Activated T-cell treated with anti-CD3 and anti-CD28 coated beads, Interleukin-2, amount 50 U/mL, for 48 hours (primary cell): ENCODE measurements around the gene DARS2.
A peak's percentile ranks its signal among the peaks of the same experiment; 100 is the strongest.
"Not testable (repeated sequence)": the region's sequence is repeated elsewhere in the genome, so short reads cannot be mapped to it uniquely, and the experiment has no call there.

Experiments
- DNase-seq, 2 experiments: peaks; one replicate each; pipeline ENCODE4 v3.0.0-alpha.2; 2020

The DARS2 gene

GRCh38 chr1:173862769-173863223 is 38.3 kb downstream of the DARS2 start:
- DNase-seq = peak in 1 of 2 experiments; percentile 52

DNA sequence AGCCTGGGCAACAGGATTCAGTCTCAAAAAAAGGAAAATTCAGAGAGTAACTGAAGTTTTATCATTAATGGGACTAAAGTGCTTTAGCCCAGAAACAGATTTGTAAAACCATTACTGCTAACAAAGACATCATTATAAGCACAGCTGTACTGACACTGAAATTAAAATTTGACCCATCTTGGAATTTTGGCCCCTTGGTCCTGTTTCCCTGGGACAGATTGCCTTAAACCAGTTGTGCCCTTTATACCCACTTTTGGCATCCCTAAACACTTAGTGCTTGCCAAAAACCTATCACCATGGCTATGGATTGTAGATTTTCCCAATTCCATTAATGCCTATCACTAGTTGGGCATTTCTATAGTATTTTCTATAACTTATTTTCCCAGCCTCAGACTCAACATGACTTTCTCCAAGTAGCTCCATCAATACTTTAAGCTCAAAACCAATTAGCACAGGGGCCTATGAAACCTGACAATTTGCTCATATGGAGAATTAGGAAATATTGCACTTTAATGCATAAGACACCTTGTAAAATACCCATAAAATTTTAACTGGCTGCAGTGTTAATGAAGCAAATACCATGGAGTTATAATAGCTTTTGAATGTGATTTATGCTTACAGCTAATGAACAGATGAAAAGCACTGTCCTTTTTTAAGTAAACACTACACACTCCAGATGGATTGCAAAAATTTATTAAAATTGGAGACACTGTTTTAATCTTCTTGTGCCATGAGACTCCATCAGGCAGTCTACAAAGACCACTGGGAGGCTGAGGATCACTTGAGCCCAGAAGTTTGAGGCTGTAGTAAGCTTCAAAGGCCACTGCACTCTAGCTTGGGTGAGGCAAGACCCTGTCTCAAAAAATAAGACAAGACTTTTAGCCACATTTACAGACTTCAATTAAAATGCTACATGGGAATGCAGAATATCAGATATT is 39.0 kb downstream of the DARS2 start:
- DNase-seq = no peak

- DNase-seq = no peak
Observed at GRCh38 chr1:173864179-173864867, 39.9 kb downstream of the DARS2 start.

DNA sequence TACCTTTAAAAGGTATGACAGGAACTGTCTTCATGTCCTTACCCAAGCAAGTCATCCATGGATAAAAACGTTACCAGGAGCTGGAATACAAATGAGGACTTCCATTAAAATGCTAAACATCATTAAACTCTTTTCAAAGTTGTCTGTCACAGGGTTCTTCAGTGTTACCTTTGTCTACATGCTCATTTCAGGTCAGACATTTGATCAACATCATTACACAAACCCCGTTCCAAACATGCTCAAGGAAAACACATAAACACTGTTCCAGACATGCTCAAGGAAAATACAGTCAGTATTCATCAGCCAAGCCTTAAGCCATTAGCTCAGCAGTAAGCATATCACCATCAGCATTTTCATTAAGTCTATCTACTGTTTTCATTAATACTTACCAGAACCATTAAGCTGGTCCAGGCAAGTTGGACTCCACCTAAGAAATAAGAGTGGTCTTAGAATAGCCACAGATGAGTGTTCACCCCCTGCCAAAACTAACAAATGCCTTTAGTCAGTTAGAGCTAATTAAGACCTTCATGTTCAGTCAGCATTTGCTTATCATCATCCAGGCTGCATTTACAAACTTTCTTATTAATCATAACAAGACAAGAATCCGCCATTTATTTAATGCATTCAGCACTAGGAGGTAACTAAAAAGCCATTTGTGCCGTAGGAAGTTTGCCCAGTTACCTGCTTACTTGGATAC is 41.1 kb downstream of the DARS2 start:
- DNase-seq = no peak

DNA sequence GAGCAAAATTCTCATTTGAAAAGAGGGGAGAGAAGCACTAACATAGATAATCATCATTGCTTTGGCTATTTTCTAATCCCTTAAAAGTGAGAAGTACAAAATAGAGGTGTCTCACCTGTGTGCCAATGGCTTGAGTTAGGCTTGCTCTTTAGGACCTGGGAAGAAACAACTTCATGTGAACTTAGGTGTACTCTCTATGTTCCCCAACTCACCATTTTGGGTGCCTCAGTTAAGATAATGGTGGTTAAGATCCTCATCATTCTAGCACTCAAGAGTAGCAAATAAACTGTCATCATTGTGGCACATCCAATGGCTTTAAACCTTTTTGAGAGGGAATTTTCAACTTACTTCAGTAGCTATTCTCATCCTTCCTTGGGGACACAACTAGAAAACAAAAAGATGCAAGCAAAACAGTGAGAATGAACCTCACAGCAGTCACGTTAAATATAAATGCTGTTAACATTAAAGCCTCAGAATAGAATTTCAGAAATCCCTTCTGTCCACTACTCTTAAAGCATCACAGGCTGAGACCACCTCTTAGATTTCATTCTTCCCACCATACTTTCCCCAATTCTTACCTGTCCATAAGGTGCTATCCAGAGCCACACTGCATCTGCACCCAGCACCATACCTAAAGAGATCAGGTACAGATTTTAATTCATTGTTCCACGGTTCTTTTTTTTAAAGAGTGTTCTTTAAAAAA is 42.1 kb downstream of the DARS2 start:
- no peak for DNase-seq

- DNase-seq = no peak
Observed at GRCh38 chr1:173867141-173867752, 42.8 kb downstream of the DARS2 start.

DNA sequence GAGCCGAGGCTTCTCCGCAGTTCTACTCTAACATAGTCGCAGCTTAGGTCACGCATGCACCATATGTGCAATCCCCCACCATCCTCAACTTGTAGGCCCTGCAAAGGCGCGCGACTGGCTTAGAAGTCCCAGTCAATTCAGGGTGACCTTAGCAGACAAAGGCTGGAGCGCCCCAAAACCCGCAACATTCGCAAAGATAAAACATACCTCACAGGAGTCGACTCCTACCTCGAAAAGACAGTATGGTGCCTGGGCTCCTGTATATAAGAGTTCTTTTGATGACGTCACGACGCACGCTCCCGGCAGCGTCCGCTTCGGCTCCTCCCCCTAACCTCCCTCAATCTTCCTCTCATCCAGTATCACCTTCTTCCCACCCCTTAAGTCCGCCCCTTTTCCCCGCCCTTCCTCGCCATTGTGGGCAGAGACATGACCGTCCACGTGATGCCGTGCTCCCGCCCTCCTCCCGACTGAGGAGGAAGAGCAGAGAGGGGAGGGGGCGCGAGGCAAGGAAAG is 43.3 kb downstream of the DARS2 start, which contains the start of gene GAS5:
TSS of gene GAS5 (minus strand) at position 237 of the 513 bp plus-strand sequence.
- DNase-seq = peak; percentile 100

DNA sequence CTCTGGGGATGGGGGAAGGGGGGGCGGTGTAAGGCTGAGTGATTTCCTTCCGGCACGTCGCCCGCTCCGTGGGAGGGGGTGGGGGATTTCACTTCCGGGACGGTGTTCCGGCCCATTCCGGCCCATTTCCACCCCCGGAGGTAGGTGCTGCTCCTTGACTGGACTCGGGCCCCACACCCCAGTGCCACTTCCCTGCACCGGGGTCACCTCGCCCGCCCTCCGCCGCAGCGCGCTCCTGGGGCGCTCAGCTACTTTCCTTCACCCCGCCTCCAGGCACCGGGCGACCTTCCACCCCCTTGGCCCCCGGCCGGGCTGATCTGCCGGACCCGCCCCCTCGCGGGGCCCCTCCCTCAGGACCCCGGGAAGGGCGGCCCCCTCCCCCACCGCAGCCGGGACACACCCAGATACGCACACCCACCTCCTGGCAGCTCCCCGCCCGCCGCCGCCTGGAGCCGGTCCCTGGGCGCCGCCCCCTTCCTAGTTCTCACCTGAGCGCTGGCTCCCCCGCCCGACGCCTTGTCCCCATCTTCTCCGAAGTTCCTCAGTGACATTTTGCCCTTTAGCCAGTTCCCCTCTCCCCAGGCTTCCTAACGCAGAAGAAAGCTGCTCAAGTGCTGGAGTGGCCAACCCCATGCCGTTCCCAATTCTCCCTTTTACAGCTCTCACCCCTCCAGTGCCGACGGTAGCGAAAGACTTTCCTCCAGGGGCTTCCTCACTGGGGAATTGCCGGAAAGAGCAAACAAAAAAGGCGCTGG is 44.0 kb downstream of the DARS2 start, which contains the start of gene ZBTB37:
TSS of gene ZBTB37 (plus strand) at position 115 of the 755 bp plus-strand sequence. CDS start 1,846 bp downstream, outside the sequence.
- DNase-seq = peak; percentile 95 to 97

- DNase-seq = no peak
Observed at GRCh38 chr1:173869021-173869359, 44.5 kb downstream of the DARS2 start.

DNA sequence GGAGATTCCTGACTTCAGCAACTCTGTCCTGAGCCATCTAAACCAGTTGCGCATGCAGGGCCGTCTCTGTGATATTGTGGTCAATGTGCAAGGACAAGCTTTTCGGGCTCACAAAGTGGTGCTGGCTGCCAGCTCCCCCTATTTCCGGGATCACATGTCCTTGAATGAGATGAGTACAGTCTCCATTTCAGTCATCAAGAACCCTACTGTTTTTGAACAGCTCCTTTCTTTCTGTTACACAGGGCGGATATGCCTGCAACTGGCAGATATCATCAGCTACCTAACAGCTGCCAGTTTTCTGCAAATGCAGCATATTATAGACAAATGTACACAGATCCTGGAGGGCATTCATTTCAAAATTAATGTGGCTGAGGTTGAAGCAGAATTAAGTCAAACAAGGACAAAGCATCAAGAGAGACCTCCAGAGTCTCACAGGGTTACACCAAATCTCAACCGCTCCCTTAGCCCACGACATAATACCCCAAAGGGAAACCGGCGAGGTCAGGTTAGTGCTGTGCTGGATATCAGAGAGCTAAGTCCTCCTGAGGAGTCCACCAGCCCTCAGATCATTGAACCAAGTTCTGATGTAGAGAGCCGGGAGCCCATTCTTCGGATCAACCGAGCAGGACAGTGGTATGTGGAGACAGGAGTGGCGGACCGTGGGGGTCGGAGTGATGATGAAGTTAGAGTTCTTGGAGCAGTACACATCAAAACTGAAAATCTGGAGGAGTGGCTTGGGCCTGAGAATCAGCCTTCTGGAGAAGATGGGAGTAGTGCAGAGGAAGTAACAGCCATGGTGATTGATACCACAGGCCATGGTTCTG is 46.0 kb downstream of the DARS2 start:
- peak; percentile 46 to 47 for DNase-seq

DNA sequence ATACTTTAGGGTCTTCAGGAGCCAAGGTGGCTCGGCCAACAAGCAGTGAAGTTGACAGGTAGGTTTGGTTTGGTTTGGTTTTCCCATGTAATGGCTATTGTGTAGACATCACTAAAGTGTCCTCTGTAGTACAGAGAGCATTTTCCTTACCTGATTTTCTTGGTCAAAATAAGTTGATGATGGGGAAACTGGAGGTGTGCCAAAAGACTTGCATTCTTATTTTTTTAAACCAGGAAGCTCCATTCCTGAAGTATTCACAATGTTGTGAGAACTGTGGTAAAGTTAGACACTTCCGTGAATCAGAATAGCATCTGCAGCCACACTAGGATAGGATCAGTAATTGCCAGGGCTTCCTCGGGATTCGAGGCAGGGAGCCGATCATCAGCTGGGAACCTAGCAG is 46.6 kb downstream of the DARS2 start:
- no peak for DNase-seq

- no peak for DNase-seq
Observed at GRCh38 chr1:173871500-173871899, 47.0 kb downstream of the DARS2 start.

- DNase-seq = no peak
Observed at GRCh38 chr1:173876732-173877131, 52.3 kb downstream of the DARS2 start.

- DNase-seq = no peak
Observed at GRCh38 chr1:173878251-173878650, 53.8 kb downstream of the DARS2 start.

DNA sequence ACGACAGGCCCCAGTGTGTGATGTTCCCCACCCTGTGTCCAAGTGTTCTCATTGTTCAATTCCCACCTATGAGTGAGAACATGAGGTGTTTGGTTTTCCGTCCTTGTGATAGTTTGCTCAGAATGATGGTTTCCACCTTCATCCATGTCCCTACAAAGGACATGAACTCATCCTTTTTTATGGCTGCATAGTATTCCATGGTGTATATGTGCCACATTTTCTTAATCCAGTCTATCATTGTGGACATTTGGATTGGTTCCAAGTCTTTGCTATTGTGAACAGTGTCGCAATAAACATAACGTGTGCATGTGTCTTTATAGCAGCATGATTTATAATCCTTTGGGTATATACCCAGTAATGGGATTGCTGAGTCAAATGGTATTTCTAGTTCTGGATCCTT is 56.6 kb downstream of the DARS2 start:
- DNase-seq = not testable (repeated sequence)

DNA sequence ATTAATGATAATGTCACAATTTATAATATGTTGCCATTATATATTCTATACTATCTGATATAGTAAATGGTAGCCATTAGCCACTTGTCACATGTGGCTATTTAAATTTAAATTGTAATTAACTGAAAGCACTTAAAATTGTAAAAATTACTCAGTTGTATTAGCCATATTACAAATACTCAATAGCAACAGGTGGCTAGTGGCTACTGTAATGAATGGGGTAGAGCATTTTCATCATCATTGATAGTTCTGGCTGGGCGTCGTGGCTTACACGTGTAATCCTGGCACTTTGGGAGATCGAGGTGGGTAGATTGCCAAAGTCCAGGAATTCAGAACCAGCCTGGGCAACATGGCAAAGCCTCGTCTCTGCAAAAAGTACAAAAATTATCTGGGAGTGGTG is 60.2 kb downstream of the DARS2 start:
- no peak for DNase-seq

DNA sequence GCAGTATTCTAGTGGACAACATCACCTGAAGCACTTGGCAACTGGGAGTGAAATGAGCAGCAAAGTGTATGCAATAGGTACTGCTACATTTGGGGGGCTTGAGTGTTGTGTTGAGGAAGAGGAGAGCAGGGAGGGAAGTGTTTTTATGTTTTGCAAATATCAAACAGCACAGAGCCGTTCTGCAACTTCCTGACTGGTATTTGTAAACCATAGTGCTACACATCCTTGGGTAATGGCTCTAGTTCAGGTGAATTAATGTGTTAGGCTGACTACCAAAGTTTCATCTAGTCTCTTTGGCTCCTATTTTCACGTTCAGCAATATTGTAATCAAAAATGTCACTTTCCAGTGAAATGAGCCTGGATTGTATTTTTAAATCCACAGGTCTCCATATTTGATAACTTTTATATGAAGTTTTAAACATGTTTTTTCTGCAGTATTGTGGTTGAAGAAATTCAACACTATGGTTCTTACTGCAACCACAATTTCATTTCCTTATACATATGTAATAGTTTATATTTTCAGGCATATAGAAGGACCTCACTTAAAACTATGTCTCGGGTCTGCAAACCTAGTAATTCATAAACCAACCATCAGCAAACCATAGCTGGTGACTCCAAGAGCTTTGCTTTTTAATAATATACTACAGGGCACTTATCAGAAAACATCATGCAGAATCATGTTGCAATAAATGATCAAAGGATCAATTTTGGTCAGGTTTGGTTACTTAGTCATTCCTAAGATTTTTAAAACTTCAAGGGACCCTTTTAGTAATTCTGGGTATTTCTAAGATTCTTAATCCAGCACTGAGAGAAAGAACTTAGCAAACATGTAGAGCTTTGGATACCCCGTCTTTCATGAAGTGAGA is 62.5 kb downstream of the DARS2 start:
- DNase-seq = no peak

DNA sequence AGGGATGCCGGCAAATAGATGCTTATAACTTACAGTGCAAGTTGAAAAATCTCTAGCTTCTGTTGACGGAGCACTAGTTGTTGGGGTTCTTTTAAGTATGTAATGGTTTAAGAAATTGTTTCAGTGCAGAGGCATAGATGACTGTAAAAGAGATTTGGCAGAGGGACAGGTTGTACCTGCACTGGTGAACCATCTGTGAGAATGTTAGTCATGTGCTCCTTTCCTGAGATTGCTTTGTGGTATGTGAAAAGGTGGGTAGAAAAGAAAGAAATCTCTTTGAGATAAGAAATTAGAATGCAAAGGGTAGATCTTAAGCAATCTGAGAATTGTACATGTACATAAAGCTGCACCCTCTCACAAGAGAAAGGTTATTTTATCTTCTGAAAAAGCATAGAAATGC is 63.2 kb downstream of the DARS2 start:
- no peak for DNase-seq

- no peak for DNase-seq
Observed at GRCh38 chr1:173888749-173889148, 64.3 kb downstream of the DARS2 start.
